Esophagus squamous epithelium (tissue), 5 donors: ENCODE measurements around the gene USP49. TPM values are rescaled to one million over a fixed set of nuclear protein-coding genes. Genes with fewer than 3 reads are reported as not detected.

Source experiments
- DNase-seq: peaks from one replicate; lab custom pipeline; 2025; lab: John Stamatoyannopoulos, UW
- H3K27ac ChIP-seq, 4 donors: fragments of 200-600 bp; sonication (generic); one replicate each; pipeline ENCODE4 v1.5.1; 2016 to 2019; ENCODE audit warnings: mild to moderate bottlenecking in 1 of 4
- H3K27me3 ChIP-seq, 4 donors: fragments of 200-600 bp; sonication (generic); 1 replicate in 3 of 4; 2 replicates in 1 of 4; pipeline versions ENCODE4 v1.5.1 to v1.6.0; 2017 to 2021; ENCODE audit warnings: antibody characterized with exemption in 1 of 4
- H3K36me3 ChIP-seq, 3 donors: fragments of 200-600 bp; sonication (generic); one replicate each; pipeline ENCODE4 v1.5.1; 2016 to 2019
- H3K4me1 ChIP-seq, 3 donors: fragments of 200-600 bp; sonication (generic); one replicate each; pipeline ENCODE4 v1.5.1; 2017 to 2019
- H3K4me3 ChIP-seq, 4 donors: fragments of 200-600 bp; sonication (generic); 1 replicate in 3 of 4; 2 replicates in 1 of 4; pipeline ENCODE4 v1.5.1; 2016 to 2019; ENCODE audit warnings: mild to moderate bottlenecking in 2 of 4, moderate library complexity in 1 of 4
- H3K9me3 ChIP-seq, 3 donors: fragments of 200-600 bp; sonication (generic); one replicate each; pipeline ENCODE4 v1.5.1; 2016 to 2019
- CTCF ChIP-seq, 6 experiments: fragments of 450-650 bp in 4 of 6; fragments of 200-600 bp in 2 of 6; sonication (generic) in 2 of 6; IDR thresholded peaks; one replicate each; pipeline ENCODE4 v1.5.1; 2016 to 2019; ENCODE audit warnings: antibody characterized with exemption in 6 of 6, mild to moderate bottlenecking in 4 of 6, moderate library complexity in 4 of 6
- POLR2A ChIP-seq, 4 donors: fragments of 450-650 bp; IDR thresholded peaks; one replicate each; pipeline ENCODE4 v1.6.1; 2017; ENCODE audit warnings: antibody characterized with exemption in 4 of 4, mild to moderate bottlenecking in 4 of 4, moderate library complexity in 3 of 4
- WGBS, 2 donors: methylation state at CpG; one replicate each; pipeline ENCODE4 v1.1.5; 2018; 5-methylcytosine and 5-hydroxymethylcytosine counted together
- intact Hi-C: fragments of 100-400 bp; cut with DNase I; formaldehyde crosslinking; loops from one replicate; pipeline ENCODE4 v1.15.0; 2022
- total RNA-seq, 4 donors: library from RNA; depleted of rRNA; stranded (reverse); fragments of >200 nt; gene quantifications; one replicate each; pipeline ENCODE4 v1.1.0, GENCODE V29; 2016
- donor health status: DM: yes; HTN: yes; CAD: no.

The USP49 gene
- total RNA-seq, 4 donors from 2014 or later = 1.4 to 2.7 (median 1.8) TPM

GRCh38 chr6:41796474-41796873 lies 98.7 kb downstream of the USP49 start:
- Histone ChIP-seq H3K27ac (no peak overlapping the region), H3K4me3 (no peak overlapping the region), H3K4me1 (no peaks in the 10 kb centered on the region), H3K36me3 (peaks cover 3 to 77% (median 8%) of the 10 kb centered on the region in 3 donors), H3K9me3 (no peaks in the 10 kb centered on the region), H3K27me3 (no peaks in the 10 kb centered on the region)
- no peak for DNase-seq
- intact Hi-C loops = loop anchor here (10.0 kb wide), 1 partner anchor 128 kb away; the partner anchor contains the start of genes BYSL and MED20
- TF ChIP-seq POLR2A (IDR thresholded peaks at IDR 0.05) (no peak), CTCF (IDR thresholded peaks at IDR 0.05) (no peak)
- 75 to 83% methylated on average over 2 of the region's 2 CpGs for WGBS, 2 donors

DNA sequence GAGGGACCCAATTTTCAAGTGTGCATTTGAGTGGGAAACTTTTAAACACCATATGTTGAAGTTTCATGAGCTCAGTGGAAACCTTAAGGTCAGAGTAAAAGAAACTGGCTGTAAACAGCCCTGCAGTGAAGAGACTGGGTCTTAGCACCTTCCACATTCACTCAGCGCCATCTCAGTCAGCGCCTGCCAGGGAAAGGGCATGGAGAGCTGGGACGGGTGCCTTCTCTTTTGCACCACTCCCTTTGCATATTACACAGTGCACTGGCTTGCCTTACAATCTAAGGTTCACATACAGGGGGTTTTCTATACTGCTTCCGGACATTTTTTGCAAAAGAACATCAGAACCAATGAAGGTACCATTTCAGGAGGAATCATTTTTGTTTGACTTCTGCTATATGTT lies 103.2 kb downstream of the USP49 start:
- H3K27me3 ChIP-seq = no peaks in the 10 kb centered on the region
- 86 to 87% methylated on average over 4 of the region's 4 CpGs for WGBS, 2 donors
- H3K9me3 ChIP-seq = no peaks in the 10 kb centered on the region
- intact Hi-C loops = loop anchor here (10.0 kb wide), 1 partner anchor 133 kb away; the partner anchor contains the start of genes BYSL and MED20
- no peak for DNase-seq
- TF ChIP-seq CTCF (IDR thresholded peaks at IDR 0.05) (no peak), POLR2A (IDR thresholded peaks at IDR 0.05) (no peak)
- H3K4me3 ChIP-seq = no peak overlapping the region
- peaks cover 12 to 81% (median 16%) of the 10 kb centered on the region in 3 donors for H3K36me3 ChIP-seq
- no peak overlapping the region for H3K27ac ChIP-seq
- H3K4me1 ChIP-seq = peaks cover 7 to 14% (median 9%) of the 10 kb centered on the region in 3 donors

DNA sequence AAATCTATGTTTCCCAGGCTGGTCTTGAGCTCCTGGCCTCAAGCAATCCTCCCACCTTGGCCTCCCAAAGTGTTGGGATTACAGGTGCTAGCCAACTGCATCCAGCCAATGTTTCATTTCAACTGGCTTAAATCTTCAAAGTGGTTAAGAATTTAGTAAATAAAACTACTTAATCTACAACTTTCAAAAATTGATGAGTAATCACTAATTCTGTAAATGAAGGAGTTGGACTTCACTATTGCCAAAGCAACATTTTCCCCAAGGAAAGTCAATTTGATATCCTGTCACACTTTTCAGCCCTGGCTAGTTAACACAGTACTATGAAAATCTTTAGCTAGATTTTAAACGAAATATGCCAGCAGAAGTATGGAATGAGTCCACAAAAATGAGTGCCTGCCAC lies 103.9 kb downstream of the USP49 start:
- peaks cover 12 to 74% (median 15%) of the 10 kb centered on the region in 3 donors for H3K36me3 ChIP-seq
- TF ChIP-seq POLR2A (IDR thresholded peaks at IDR 0.05) (no peak), CTCF (IDR thresholded peaks at IDR 0.05) (no peak)
- H3K4me1 ChIP-seq = peaks cover 8 to 18% (median 9%) of the 10 kb centered on the region in 3 donors
- 61 to 78% methylated on average over 1 of the region's 1 CpG for WGBS, 2 donors
- no peaks in the 10 kb centered on the region for H3K9me3 ChIP-seq
- intact Hi-C loops = loop anchor here (10.0 kb wide), 1 partner anchor 133 kb away; the partner anchor contains the start of genes BYSL and MED20
- H3K4me3 ChIP-seq = no peak overlapping the region
- no peak overlapping the region for H3K27ac ChIP-seq
- DNase-seq = no peak
- no peaks in the 10 kb centered on the region for H3K27me3 ChIP-seq

GRCh38 chr6:41790045-41790444 lies 105.1 kb downstream of the USP49 start:
- H3K27me3 ChIP-seq = no peaks in the 10 kb centered on the region
- peaks cover 20 to 31% (median 21%) of the 10 kb centered on the region in 3 donors for H3K4me1 ChIP-seq
- H3K36me3 ChIP-seq = peaks cover 12 to 64% (median 12%) of the 10 kb centered on the region in 3 donors
- intact Hi-C loops = loop anchor here (10.0 kb wide), 1 partner anchor 135 kb away; the partner anchor contains the start of genes BYSL and MED20
- TF ChIP-seq CTCF (IDR thresholded peaks at IDR 0.05) = no peak
- no peak for TF ChIP-seq POLR2A (IDR thresholded peaks at IDR 0.05)
- no peak overlapping the region for H3K4me3 ChIP-seq
- no peaks in the 10 kb centered on the region for H3K9me3 ChIP-seq
- 94 to 100% methylated on average over 1 of the region's 1 CpG for WGBS, 2 donors
- no peak overlapping the region for H3K27ac ChIP-seq
- no peak for DNase-seq

DNA sequence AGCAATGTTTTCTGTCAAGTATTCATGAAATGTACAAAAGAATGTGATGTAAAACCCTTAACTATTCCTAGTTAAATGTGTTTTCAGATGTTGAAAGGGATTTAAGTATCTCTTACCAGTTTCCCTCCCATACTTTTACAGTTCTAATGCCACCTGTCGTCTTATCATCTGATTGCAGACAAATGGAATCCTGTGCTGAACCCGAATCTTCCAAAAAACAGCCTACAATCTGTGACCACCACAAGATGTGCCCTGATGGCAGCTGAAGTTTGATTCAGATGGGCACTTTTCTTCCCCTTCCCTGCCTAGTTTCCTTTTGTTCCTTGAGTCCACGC lies 105.8 kb downstream of the USP49 start:
- no peak for DNase-seq
- Histone ChIP-seq H3K4me3 (no peak overlapping the region), H3K27ac (no peak overlapping the region), H3K9me3 (no peaks in the 10 kb centered on the region), H3K36me3 (peaks cover 12 to 59% (median 12%) of the 10 kb centered on the region in 3 donors), H3K27me3 (no peaks in the 10 kb centered on the region), H3K4me1 (peaks cover 26 to 38% (median 27%) of the 10 kb centered on the region in 3 donors)
- intact Hi-C loops = no loop called here
- 81 to 85% methylated on average over 3 of the region's 3 CpGs for WGBS, 2 donors
- TF ChIP-seq CTCF (IDR thresholded peaks at IDR 0.05) (no peak), POLR2A (IDR thresholded peaks at IDR 0.05) (no peak)
